ENCODE results near the gene NUBPL.

The NUBPL gene

DNA sequence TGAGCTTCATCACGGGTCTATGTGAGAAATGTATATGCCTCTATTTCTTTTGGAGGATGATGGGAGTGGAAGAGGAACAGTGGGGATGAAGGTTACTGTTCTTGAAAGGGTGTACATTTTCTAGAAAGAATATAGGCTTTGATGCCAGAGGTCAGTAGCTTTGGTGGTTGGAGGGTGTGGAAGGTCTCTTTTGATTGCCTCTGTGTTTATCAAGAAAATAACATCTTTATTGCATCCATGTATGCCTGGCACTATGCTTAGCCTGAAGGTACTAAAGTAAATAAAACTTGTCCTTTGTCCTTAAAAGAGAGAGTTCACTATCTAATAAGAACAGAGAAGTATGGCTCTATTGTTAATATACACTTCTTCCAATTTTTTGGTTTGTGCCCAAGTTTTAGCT is 201.8 kb downstream of the NUBPL start:
- Histone ChIP-seq H3K79me2 (ENCODE audit: insufficient read depth, low read depth) (no peaks in the 10 kb centered on the region), H3K4me2 (no peak overlapping the region), H4K20me1 (ENCODE audit: insufficient read depth) (no peaks in the 10 kb centered on the region), H3K27me3 (ENCODE audit: insufficient read depth, low read depth) (no peaks in the 10 kb centered on the region), H3K27ac (no peak overlapping the region), H2AFZ (ENCODE audit: low read depth) (no peak overlapping the region), H3K4me3 (IDR thresholded peaks at IDR 0.05; ENCODE audit: insufficient read depth, low read depth, low read length) (no peak overlapping the region), H3K4me1 (ENCODE audit: low read depth, poor library complexity, severe bottlenecking) (no peaks in the 10 kb centered on the region), H3K9ac (no peak overlapping the region), H3K36me3 (ENCODE audit: insufficient read depth) (no peaks in the 10 kb centered on the region)
- TF ChIP-seq, protein P1, sequence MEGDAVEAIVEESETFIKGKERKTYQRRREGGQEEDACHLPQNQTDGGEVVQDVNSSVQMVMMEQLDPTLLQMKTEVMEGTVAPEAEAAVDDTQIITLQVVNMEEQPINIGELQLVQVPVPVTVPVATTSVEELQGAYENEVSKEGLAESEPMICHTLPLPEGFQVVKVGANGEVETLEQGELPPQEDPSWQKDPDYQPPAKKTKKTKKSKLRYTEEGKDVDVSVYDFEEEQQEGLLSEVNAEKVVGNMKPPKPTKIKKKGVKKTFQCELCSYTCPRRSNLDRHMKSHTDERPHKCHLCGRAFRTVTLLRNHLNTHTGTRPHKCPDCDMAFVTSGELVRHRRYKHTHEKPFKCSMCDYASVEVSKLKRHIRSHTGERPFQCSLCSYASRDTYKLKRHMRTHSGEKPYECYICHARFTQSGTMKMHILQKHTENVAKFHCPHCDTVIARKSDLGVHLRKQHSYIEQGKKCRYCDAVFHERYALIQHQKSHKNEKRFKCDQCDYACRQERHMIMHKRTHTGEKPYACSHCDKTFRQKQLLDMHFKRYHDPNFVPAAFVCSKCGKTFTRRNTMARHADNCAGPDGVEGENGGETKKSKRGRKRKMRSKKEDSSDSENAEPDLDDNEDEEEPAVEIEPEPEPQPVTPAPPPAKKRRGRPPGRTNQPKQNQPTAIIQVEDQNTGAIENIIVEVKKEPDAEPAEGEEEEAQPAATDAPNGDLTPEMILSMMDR (conservative IDR thresholded peaks at IDR 0.05; ENCODE audit: low read depth, low read length), result no peak

DNA sequence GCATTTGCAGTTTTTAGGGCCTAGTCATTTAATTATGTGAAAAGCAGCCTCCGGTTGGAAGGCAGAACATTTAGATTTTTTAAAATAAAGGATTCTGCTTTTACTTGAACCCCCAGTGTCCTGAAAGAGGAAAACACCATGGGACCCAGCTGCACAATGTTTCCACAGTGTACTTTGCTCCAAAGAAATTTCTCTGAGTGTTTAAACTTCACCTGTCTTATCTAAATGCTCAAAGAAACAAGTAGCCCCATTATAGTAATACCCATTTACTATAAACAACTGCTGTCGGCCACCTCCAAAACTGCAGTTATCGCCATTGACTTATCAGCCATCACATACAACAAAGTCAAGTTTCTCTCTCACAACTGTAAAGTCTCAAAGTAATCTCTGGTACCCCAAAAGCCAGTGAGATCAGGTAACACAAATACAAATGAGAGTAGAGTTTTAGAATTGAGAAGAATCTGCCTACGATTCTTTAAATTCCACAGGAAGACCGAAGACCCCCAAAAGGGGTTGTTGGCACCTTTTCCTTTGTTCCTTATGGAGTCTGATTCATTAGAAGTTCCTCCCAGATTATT is 205.2 kb downstream of the NUBPL start:
- H3K79me2 ChIP-seq (ENCODE audit: insufficient read depth, low read depth), result no peaks in the 10 kb centered on the region
- H3K27me3 ChIP-seq (ENCODE audit: insufficient read depth, low read depth), result no peaks in the 10 kb centered on the region
- H3K4me1 ChIP-seq (ENCODE audit: low read depth, poor library complexity, severe bottlenecking), result no peaks in the 10 kb centered on the region
- no peak overlapping the region for H3K27ac ChIP-seq
- H3K4me2 ChIP-seq, result no peak overlapping the region
- H2AFZ ChIP-seq (ENCODE audit: low read depth), result no peak overlapping the region
- H4K20me1 ChIP-seq (ENCODE audit: insufficient read depth), result no peaks in the 10 kb centered on the region
- H3K9ac ChIP-seq, result no peak overlapping the region
- H3K4me3 ChIP-seq (IDR thresholded peaks at IDR 0.05; ENCODE audit: insufficient read depth, low read depth, low read length), result no peak overlapping the region
- TF ChIP-seq, protein P1 (conservative IDR thresholded peaks at IDR 0.05; ENCODE audit: low read depth, low read length), result no peak
- no peaks in the 10 kb centered on the region for H3K36me3 ChIP-seq (ENCODE audit: insufficient read depth)

DNA sequence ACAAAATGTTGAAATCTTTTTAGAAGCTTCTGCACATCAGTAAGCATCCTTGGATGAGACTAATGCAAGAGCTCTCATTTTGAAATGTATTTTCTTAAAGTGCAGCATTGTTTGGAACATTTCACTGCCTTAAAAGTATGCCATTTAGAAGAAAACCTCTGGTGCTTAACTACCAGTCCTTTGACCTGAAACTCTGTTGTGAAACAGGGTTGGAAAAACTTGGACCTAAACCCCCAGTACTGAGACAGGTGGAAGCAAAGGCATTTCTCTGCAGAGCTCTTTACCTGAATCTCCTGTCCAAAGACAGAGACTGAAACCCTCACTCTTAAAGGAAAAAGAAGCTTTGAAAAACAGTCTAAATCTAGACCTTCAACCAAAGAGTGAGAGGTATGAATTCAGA is 207.2 kb downstream of the NUBPL start:
- H3K4me2 ChIP-seq, result no peak overlapping the region
- H3K4me1 ChIP-seq (ENCODE audit: low read depth, poor library complexity, severe bottlenecking), result no peaks in the 10 kb centered on the region
- H3K36me3 ChIP-seq (ENCODE audit: insufficient read depth), result no peaks in the 10 kb centered on the region
- no peak overlapping the region for H3K4me3 ChIP-seq (IDR thresholded peaks at IDR 0.05; ENCODE audit: insufficient read depth, low read depth, low read length)
- no peak overlapping the region for H3K9ac ChIP-seq
- TF ChIP-seq, protein P1 (conservative IDR thresholded peaks at IDR 0.05; ENCODE audit: low read depth, low read length), result no peak
- H4K20me1 ChIP-seq (ENCODE audit: insufficient read depth), result no peaks in the 10 kb centered on the region
- no peaks in the 10 kb centered on the region for H3K27me3 ChIP-seq (ENCODE audit: insufficient read depth, low read depth)
- no peaks in the 10 kb centered on the region for H3K79me2 ChIP-seq (ENCODE audit: insufficient read depth, low read depth)
- H2AFZ ChIP-seq (ENCODE audit: low read depth), result no peak overlapping the region
- no peak overlapping the region for H3K27ac ChIP-seq

DNA sequence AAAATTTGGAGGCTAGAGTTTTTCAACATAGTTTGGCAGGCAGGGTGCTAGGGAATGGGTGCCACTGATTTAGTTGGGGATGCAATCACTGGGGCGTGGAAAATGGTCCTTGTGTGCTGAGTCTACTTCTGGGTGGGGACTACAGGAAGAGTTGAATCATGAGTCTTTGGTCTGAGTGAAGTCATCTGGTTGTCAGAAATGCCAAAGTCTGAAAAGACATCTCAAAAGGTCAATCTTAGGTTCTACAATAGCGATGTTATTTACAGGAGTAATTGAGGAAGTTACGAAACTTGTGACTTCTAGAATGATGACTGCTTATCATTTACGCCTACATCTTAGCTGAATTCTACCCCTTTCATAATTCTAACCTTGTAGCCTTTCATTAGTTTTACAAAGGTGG is 209.1 kb downstream of the NUBPL start:
- Histone ChIP-seq H4K20me1 (ENCODE audit: insufficient read depth) (no peaks in the 10 kb centered on the region), H3K9ac (no peak overlapping the region), H3K36me3 (ENCODE audit: insufficient read depth) (no peaks in the 10 kb centered on the region), H3K4me3 (IDR thresholded peaks at IDR 0.05; ENCODE audit: insufficient read depth, low read depth, low read length) (no peak overlapping the region), H2AFZ (ENCODE audit: low read depth) (no peak overlapping the region), H3K79me2 (ENCODE audit: insufficient read depth, low read depth) (no peaks in the 10 kb centered on the region), H3K4me2 (no peak overlapping the region), H3K27ac (no peak overlapping the region), H3K4me1 (ENCODE audit: low read depth, poor library complexity, severe bottlenecking) (no peaks in the 10 kb centered on the region), H3K27me3 (ENCODE audit: insufficient read depth, low read depth) (no peaks in the 10 kb centered on the region)
- TF ChIP-seq, protein P1 (conservative IDR thresholded peaks at IDR 0.05; ENCODE audit: low read depth, low read length), result no peak
